K562 (cell line): ENCODE results near the gene SMARCD2. TPM values are rescaled to one million over a fixed set of nuclear protein-coding genes. Genes with fewer than 3 reads are reported as not detected.
"Not testable (repeated sequence)": the region's sequence is repeated elsewhere in the genome, so short reads cannot be mapped to it uniquely, and the experiment has no call there.

Experiments used
- ATAC-seq: fragments of 200-7000 bp; cut with Tn5 transposase; 3 replicates; pipeline ENCODE4 v1.9.1; 2020; ENCODE audit warnings: moderate library complexity
- BruUV-seq: library from RNA; stranded (reverse); fragments of 400-500 nt; replicated peaks from 2 replicates; lab custom pipeline; 2021; lab: Mats Ljungman, UMichigan
- CTCF ChIA-PET: fragments of 300-600 bp; formaldehyde crosslinking; extraction: SDS; loops from one replicate; lab custom pipeline; 2021; ENCODE audit warnings: low intra/inter-chr PET ratio; lab: Yijun Ruan, JAX
- POLR2A ChIA-PET: fragments of 300-600, 350-650 bp; sonication (Branson Sonifier 250); formaldehyde crosslinking; extraction: SDS; loops from one replicate; lab custom pipeline; 2021; ENCODE audit warnings: antibody characterized with exemption, inconsistent platforms; lab: Yijun Ruan, JAX
- DNase-seq, 4 experiments: peaks; one replicate each; pipeline versions ENCODE4 v3.0.0 to v3.0.0-alpha.2; 2011 to 2018; ENCODE audit warnings: low spot score in 3 of 4, mixed read lengths in 3 of 4; ENCODE audit errors: extremely low read depth in 1 of 4
- FAIRE-seq: peaks from 2 replicates; lab custom pipeline; 2011; peaks lifted over from hg19 to GRCh38; lab: Jason Lieb, UNC
- H2AFZ ChIP-seq: 2 replicates; pipeline ENCODE4 v1.6.0; 2011; ENCODE audit warnings: low read depth, low read length, control low read depth, inconsistent platforms
- H3K27ac ChIP-seq: fragments of 200-600 bp; 3 replicates; pipeline ENCODE4 v1.8.0; 2011; ENCODE audit warnings: low read depth, mild to moderate bottlenecking, control low read depth, inconsistent platforms, low read length, moderate library complexity, mixed read lengths; ENCODE audit errors: extremely low read depth
- H3K27me3 ChIP-seq, 2 experiments: fragments of 300-600 bp in 1 of 2; 2 replicates in 1 of 2; 3 replicates in 1 of 2; pipeline versions ENCODE4 v1.6.0 to v1.8.0; 2011; ENCODE audit warnings: inconsistent platforms in 2 of 2, low read length in 2 of 2, mild to moderate bottlenecking in 1 of 2, mixed read lengths in 1 of 2, moderate library complexity in 1 of 2; ENCODE audit not compliant: control insufficient read depth in 2 of 2, insufficient read depth in 2 of 2
- H3K36me3 ChIP-seq: fragments of 300-600 bp; 3 replicates; pipeline ENCODE4 v1.8.0; 2011; ENCODE audit warnings: mild to moderate bottlenecking, low read length, inconsistent platforms; ENCODE audit not compliant: control insufficient read depth, insufficient read depth
- H3K4me1 ChIP-seq, 2 experiments: fragments of 200-600 bp in 1 of 2; replicated peaks in 1 of 2; 2 replicates in 1 of 2; 3 replicates in 1 of 2; pipeline versions ENCODE4 v1.5.1 to v1.8.0; 2011; ENCODE audit warnings: inconsistent platforms in 2 of 2, low read length in 2 of 2, mild to moderate bottlenecking in 1 of 2, mixed read lengths in 1 of 2, moderate library complexity in 1 of 2; ENCODE audit not compliant: control insufficient read depth in 2 of 2, insufficient read depth in 2 of 2
- H3K4me2 ChIP-seq: 2 replicates; pipeline ENCODE4 v1.6.1; 2011; ENCODE audit warnings: low read length, control low read depth, inconsistent platforms, mixed read lengths; ENCODE audit not compliant: insufficient read depth
- H3K4me3 ChIP-seq: fragments of 200-600 bp; sonication (generic), shearing (Covaris generic); 2 replicates; pipeline ENCODE4 v1.5.1; 2016; ENCODE audit warnings: control low read depth, inconsistent platforms
- H3K79me2 ChIP-seq: fragments of 200-600 bp; 3 replicates; pipeline ENCODE4 v1.8.0; 2011; ENCODE audit warnings: low read length, inconsistent platforms; ENCODE audit not compliant: control insufficient read depth, insufficient read depth
- H3K9ac ChIP-seq, 2 experiments: 2 replicates each; pipeline versions ENCODE4 v1.6.0 to v1.6.1; 2011; ENCODE audit warnings: low read depth in 2 of 2, low read length in 2 of 2, control low read depth in 1 of 2, inconsistent platforms in 1 of 2, mild to moderate bottlenecking in 1 of 2, mixed read lengths in 1 of 2; ENCODE audit not compliant: insufficient read depth in 1 of 2
- H3K9me1 ChIP-seq: one replicate; pipeline ENCODE4 v1.6.0; 2011; ENCODE audit warnings: inconsistent platforms, mild to moderate bottlenecking, low read length, moderate library complexity; ENCODE audit not compliant: control insufficient read depth, insufficient read depth
- H3K9me3 ChIP-seq: replicated peaks from 2 replicates; pipeline ENCODE4 v1.5.1; 2011; ENCODE audit warnings: low read depth, low read length, inconsistent platforms; ENCODE audit not compliant: control insufficient read depth, insufficient read depth
- H4K20me1 ChIP-seq: replicated peaks from 2 replicates; pipeline ENCODE4 v1.6.1; 2011; ENCODE audit warnings: low read length, inconsistent platforms, mixed read lengths; ENCODE audit not compliant: control insufficient read depth, insufficient read depth
- ADNP ChIP-seq: fragments of 200-800 bp; sonication (Bioruptor generic); IDR thresholded peaks from 2 replicates; pipeline ENCODE4 v1.6.1; 2016; ENCODE audit warnings: missing genetic modification characterization, missing compliant biosample characterization
- CTCF ChIP-seq, 3 experiments: IDR thresholded peaks in 2 of 3; conservative IDR thresholded peaks in 1 of 3; 2 replicates each; pipeline ENCODE4 v1.5.1; 2011 to 2012; ENCODE audit warnings: low read length in 3 of 3, mild to moderate bottlenecking in 3 of 3, control low read depth in 2 of 3, improper control_type of control experiment in 1 of 3, inconsistent platforms in 1 of 3, low read depth in 1 of 3, mixed read lengths in 1 of 3, moderate library complexity in 1 of 3; ENCODE audit not compliant: insufficient read depth in 2 of 3
- MAFG ChIP-seq: fragments of 450-650 bp; conservative IDR thresholded peaks from 2 replicates; pipeline ENCODE4 v1.6.1; 2016; ENCODE audit warnings: missing genetic modification characterization, missing compliant biosample characterization
- NELFE ChIP-seq: IDR thresholded peaks from 2 replicates; pipeline ENCODE4 v1.6.1; 2011; ENCODE audit warnings: mild to moderate bottlenecking; ENCODE audit not compliant: insufficient read depth, insufficient read length
- THRB ChIP-seq: fragments of 450-650 bp; formaldehyde crosslinking; conservative IDR thresholded peaks from 2 replicates; pipeline ENCODE4 v1.4.0; 2022; ENCODE audit warnings: mild to moderate bottlenecking, missing genetic modification characterization
- U2AF2 ChIP-seq: fragments of 200-400 bp; formaldehyde crosslinking; optimal IDR thresholded peaks from 2 replicates; pipeline ENCODE3; 2017; ENCODE audit warnings: low read depth, mild to moderate bottlenecking, low read length
- UBTF ChIP-seq, 2 experiments: IDR thresholded peaks; 2 replicates each; pipeline ENCODE4 v1.6.1; 2012; ENCODE audit warnings: improper control_type of control experiment in 2 of 2, low read depth in 2 of 2, low read length in 2 of 2, borderline replicate concordance in 1 of 2
- ZNF354B ChIP-seq: fragments of 250-450 bp; sonication (Bioruptor Pico); IDR thresholded peaks from 2 replicates; pipeline ENCODE4 v1.4.0; 2020
- ZNF583 ChIP-seq: fragments of 250-450 bp; sonication (Bioruptor Pico); IDR thresholded peaks from 2 replicates; pipeline ENCODE4 v1.4.0; 2020
- WGBS: fragments of 100-300 bp; shearing (Covaris generic); methylation state at CpG from one replicate; pipeline ENCODE4 v1.1.6; 2016; ENCODE audit warnings: low coverage, mixed read lengths; ENCODE audit not compliant: insufficient coverage; ENCODE audit errors: missing lambda C conversion rate; 5-methylcytosine and 5-hydroxymethylcytosine counted together
- in situ Hi-C: fragments of 300-500 bp; cut with MboI; formaldehyde crosslinking; loops from 4 replicates; pipeline ENCODE4 v1.15.0; 2018; ENCODE audit warnings: inconsistent platforms, mixed read lengths
- intact Hi-C: fragments of 100-400 bp; cut with micrococcal nuclease; formaldehyde crosslinking; loops from 2 replicates; pipeline ENCODE4 v1.14.2; 2022
- polyA plus RNA-seq, 8 experiments: library from polyadenylated mRNA; depleted of rRNA in 4 of 8; stranded (reverse) in 5 of 8; unstranded in 3 of 8; fragments of >200 nt; fragmentation: Nextera tagmentation in 2 of 8; fragmentation: Illumina TruSeq in 1 of 8; extraction: Ambion mirVana in 2 of 8; extraction: Trizol in 1 of 8; gene quantifications; 2 replicates each; pipeline versions ENCODE4 v1.2.1 to v1.2.3, GENCODE V29; 2011 to 2014; ENCODE audit warnings: inconsistent platforms in 1 of 8, missing spikeins in 1 of 8
- total RNA-seq, 7 experiments: library from RNA; depleted of rRNA in 6 of 7; stranded (reverse); fragments of >200 nt in 6 of 7; fragmentation: Illumina TruSeq in 2 of 7; extraction: Trizol in 2 of 7; gene quantifications; 2 replicates each; pipeline versions ENCODE4 v1.2.1 to v1.2.3, GENCODE V29; 2011 to 2021; ENCODE audit warnings: low replicate concordance in 1 of 7

SMARCD2 gene
- total and polyA plus RNA-seq, 9 of the 15 experiments (the other 6 are each of a cell fraction or from before 2014, with no cell fraction given) = 1.7 to 114 (median 90.3) TPM

DNA sequence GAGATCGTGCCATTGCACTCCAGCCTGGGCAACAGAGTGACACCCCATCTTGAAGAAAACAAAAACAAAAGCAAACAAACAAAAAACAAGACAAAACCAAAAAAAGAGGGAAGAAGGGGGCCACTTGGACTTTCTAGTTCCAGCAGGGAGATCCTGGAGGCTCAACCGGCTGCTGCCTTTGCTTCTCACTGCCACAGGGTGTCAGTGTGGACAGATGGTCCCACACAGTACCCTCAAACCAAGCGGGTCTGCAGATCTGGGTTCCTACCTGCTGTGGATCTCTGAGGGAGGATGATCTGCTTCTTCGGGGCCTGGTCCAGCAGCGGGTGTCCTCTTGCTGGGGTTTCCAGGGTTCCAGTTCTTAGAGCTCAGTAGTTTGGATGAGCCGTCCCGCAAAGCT is 24.1 kb upstream of the SMARCD2 start:
- H4K20me1 ChIP-seq, H3K9me3 ChIP-seq, H3K27ac ChIP-seq, DNase-seq, H3K4me2 ChIP-seq, H2AFZ ChIP-seq, H3K4me3 ChIP-seq, CTCF ChIA-PET, H3K27me3 ChIP-seq, H3K9ac ChIP-seq, H3K4me1 ChIP-seq, FAIRE-seq, intact Hi-C loops, H3K9me1 ChIP-seq, H3K79me2 ChIP-seq, in situ Hi-C loops, BruUV-seq: not testable (repeated sequence)
- peak in 2 of 3 experiments; percentile 29 to 39; a peak in 4 of 6 replicates for TF ChIP-seq CTCF (IDR thresholded peaks at IDR 0.05 in 2 of 3, conservative IDR thresholded peaks at IDR 0.05 in 1 of 3; ENCODE audit: insufficient read depth in 2 of 3, low read depth in 1 of 3, low read length in 3 of 3)
- peaks cover 15% of the 10 kb centered on the region; the same call in 2 of the 3 replicates for H3K36me3 ChIP-seq
- ATAC-seq = peak; percentile 80
- POLR2A ChIA-PET = interaction anchor here (0.9 kb wide), 1 partner anchor 16 kb away, joined by 4 read pairs; no protein-coding TSS in a partner anchor
- WGBS = 62% methylated on average over 5 of the region's 7 CpGs

DNA sequence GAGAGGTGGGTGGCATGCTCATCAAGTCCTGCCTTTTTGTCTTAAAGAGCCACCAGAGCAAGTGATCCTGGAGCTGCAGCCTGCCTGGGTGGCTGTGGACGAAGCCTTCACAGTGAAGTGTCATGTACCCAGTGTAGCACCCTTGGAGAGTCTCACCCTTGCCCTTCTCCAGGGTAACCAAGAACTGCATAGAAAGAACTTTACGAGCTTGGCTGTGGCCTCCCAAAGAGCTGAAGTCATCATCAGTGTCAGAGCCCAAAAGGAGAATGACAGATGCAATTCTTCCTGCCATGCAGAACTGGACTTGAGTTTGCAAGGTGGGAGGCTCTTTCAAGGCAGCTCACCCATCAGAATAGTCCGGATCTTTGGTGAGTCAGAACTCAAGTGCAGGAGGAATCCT is 16.8 kb upstream of the SMARCD2 start:
- Histone ChIP-seq H3K27me3 (no peaks in the 10 kb centered on the region), H3K9ac (peak overlapping the region in 1 of 2 experiments; percentile 42; a peak in 1 of 4 replicates), H3K4me3 (no peak overlapping the region), H3K9me3 (no peaks in the 10 kb centered on the region), H3K4me2 (no peak overlapping the region), H2AFZ (no peak overlapping the region), H4K20me1 (no peaks in the 10 kb centered on the region; the same call in 1 of the 2 replicates), H3K4me1 (no peaks in the 10 kb centered on the region; a peak in 1 of 5 replicates), H3K27ac (no peak overlapping the region), H3K79me2 (no peaks in the 10 kb centered on the region), H3K9me1 (no peaks in the 10 kb centered on the region), H3K36me3 (peaks cover 49% of the 10 kb centered on the region)
- in situ Hi-C loops (no loop called here), intact Hi-C loops (no loop called here)
- CTCF ChIA-PET = no interaction called here
- ATAC-seq (no peak), FAIRE-seq (no peak), DNase-seq (no peak)
- no TSS peak for BruUV-seq
- 55% methylated on average over 3 of the region's 3 CpGs for WGBS
- POLR2A ChIA-PET = interaction anchor here (0.6 to 1.2 kb wide), 4 partner anchors 8 to 642 kb away, joined by 3 to 4 read pairs (median 3); no protein-coding TSS in a partner anchor
- TF ChIP-seq THRB (CRISPR knock-in tag) (no peak), ZNF583 (no peak), UBTF (IDR thresholded peaks at IDR 0.05; ENCODE audit: borderline replicate concordance in 1 of 2, low read depth in 2 of 2, low read length in 2 of 2) (no peak), ZNF354B (CRISPR knock-in tag) (no peak), ADNP (tag) (no peak), NELFE (no peak), MAFG (no peak), U2AF2 (no peak)
